ENCODE data around the gene SLC6A12. TPM values are rescaled to one million over a fixed set of nuclear protein-coding genes. Genes with fewer than 3 reads are reported as not detected.
A peak's percentile ranks its signal among the peaks of the same experiment; 100 is the strongest.
"Not testable (repeated sequence)": the region's sequence is repeated elsewhere in the genome, so short reads cannot be mapped to it uniquely, and the experiment has no call there.

Gene SLC6A12
- total RNA-seq, 1 donor from 2014 or later: 1.4 TPM

DNA sequence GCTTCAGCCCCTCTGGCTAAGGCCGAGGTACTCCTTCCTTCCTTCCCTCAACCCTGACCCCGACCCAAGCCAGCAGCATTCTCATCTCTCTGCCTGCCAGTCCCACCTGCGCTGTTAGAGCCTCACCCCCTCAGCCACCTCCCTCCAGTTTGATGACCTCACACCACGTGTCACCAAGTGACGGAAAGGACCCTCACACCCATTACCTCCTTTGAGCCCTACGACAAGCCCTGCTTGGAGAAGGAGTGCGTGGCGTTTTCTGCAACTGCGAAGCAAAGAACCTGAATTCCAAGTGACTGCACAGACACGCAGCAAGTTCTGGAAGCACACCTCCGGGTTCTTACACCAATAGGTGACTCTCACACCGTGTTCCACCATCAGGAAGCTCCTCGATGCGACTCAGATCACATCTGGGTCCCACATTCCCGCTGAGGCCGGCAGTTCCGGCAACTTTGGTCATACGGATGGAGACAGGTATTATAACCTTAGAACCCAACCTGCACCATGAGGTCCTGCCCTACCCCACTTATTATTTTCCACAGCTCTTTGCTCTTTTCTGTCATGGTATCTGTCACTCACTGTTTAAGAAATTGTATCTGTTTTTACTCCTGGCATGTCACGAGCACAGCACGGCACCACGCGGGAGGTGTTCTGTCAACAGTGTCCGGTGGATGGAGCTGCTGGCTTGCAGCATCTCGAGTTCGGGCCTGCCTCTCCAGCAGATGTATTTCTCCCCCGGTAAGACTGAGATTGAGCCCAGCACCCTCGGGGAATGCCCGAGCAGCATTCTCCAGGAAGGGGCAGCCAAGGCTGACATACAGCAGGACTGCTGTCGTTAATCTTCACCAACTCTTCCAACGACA lies 5.0 kb upstream of the SLC6A12 start:
- Histone ChIP-seq H3K4me3 (no peak overlapping the region), H3K27ac (no peak overlapping the region), H3K27me3 (no peaks in the 10 kb centered on the region), H3K36me3 (no peaks in the 10 kb centered on the region), H3K4me1 (no peaks in the 10 kb centered on the region), H3K9me3 (no peaks in the 10 kb centered on the region)
- TF ChIP-seq, protein P1, sequence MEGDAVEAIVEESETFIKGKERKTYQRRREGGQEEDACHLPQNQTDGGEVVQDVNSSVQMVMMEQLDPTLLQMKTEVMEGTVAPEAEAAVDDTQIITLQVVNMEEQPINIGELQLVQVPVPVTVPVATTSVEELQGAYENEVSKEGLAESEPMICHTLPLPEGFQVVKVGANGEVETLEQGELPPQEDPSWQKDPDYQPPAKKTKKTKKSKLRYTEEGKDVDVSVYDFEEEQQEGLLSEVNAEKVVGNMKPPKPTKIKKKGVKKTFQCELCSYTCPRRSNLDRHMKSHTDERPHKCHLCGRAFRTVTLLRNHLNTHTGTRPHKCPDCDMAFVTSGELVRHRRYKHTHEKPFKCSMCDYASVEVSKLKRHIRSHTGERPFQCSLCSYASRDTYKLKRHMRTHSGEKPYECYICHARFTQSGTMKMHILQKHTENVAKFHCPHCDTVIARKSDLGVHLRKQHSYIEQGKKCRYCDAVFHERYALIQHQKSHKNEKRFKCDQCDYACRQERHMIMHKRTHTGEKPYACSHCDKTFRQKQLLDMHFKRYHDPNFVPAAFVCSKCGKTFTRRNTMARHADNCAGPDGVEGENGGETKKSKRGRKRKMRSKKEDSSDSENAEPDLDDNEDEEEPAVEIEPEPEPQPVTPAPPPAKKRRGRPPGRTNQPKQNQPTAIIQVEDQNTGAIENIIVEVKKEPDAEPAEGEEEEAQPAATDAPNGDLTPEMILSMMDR (IDR thresholded peaks at IDR 0.05): no peak
- no peak for DNase-seq (ENCODE audit: low spot score in 2 of 2)
- intact Hi-C loops (cut with DNase I): no loop called here

DNA sequence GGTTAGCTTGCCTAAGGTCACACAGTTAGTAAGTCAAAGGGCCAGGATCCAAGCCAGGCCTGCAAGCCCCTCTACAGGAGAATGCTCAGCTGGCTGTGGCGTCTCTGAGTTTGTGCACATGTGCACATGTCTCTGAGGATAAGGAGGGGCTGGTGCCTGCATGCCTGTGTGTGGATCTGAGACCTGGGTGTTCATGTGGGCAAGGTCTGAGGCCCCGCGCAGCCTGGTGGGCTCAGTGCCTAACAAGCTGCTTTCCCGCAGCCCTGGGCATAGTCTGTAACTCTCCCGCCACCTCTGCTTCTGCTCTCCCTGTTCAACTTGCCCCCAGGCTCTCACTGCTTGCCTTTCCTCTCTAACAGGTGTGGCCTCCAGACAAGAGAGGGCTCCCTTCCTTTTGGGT lies 4.3 kb upstream of the SLC6A12 start:
- TF ChIP-seq, protein P1 (IDR thresholded peaks at IDR 0.05): no peak
- Histone ChIP-seq H3K36me3 (no peaks in the 10 kb centered on the region), H3K9me3 (no peaks in the 10 kb centered on the region), H3K27me3 (no peaks in the 10 kb centered on the region), H3K4me1 (no peaks in the 10 kb centered on the region), H3K4me3 (no peak overlapping the region), H3K27ac (no peak overlapping the region)
- intact Hi-C loops (cut with DNase I): no loop called here
- DNase-seq (ENCODE audit: low spot score in 2 of 2): no peak

DNA sequence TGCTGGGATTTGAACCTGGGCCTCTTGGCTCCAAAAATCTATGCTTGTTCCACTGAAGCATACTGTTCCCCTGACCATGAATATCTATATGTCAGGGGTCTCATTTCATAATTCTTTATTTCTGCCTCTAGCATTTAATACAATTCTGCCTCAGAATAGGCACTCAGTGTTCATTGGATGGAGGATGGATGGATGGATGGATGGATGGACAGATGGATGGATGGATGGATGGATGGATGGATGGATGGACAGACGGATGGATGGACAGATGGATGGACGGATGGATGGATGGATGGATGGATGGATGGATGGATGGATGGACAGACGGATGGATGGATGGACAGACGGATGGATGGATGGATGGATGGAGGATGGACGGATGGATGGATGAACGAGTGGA lies 3.1 kb upstream of the SLC6A12 start:
- H3K27me3 ChIP-seq; H3K4me3 ChIP-seq; H3K27ac ChIP-seq; H3K36me3 ChIP-seq; intact Hi-C loops (cut with DNase I); DNase-seq (ENCODE audit: low spot score in 2 of 2); H3K4me1 ChIP-seq; H3K9me3 ChIP-seq: not testable (repeated sequence)

DNA sequence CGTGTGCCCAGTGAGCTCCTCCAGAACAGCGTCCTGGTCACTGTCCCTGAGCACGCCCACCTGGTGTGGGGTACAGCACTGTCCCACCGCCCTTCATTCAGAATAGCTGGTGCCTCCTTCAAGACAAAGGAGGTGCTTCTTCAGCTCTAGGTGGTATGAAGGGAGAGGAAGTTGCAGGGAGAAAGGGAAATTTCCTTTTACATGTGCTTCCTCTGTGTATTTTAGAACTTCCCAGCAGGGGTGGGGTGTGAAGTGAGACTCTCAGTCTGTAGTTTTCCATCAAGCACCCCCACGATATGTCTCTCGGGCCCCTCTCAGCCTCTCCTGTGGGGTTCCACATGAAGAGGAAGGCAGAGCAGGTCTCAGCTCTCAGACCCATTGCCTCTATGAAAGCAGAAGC lies 1.2 kb upstream of the SLC6A12 start:
- Histone ChIP-seq H3K27ac (no peak overlapping the region), H3K4me3 (no peak overlapping the region), H3K4me1 (no peaks in the 10 kb centered on the region), H3K36me3 (no peaks in the 10 kb centered on the region), H3K27me3 (no peaks in the 10 kb centered on the region), H3K9me3 (no peaks in the 10 kb centered on the region)
- intact Hi-C loops (cut with DNase I): no loop called here
- TF ChIP-seq, protein P1 (IDR thresholded peaks at IDR 0.05): no peak
- no peak for DNase-seq (ENCODE audit: low spot score in 2 of 2)

DNA sequence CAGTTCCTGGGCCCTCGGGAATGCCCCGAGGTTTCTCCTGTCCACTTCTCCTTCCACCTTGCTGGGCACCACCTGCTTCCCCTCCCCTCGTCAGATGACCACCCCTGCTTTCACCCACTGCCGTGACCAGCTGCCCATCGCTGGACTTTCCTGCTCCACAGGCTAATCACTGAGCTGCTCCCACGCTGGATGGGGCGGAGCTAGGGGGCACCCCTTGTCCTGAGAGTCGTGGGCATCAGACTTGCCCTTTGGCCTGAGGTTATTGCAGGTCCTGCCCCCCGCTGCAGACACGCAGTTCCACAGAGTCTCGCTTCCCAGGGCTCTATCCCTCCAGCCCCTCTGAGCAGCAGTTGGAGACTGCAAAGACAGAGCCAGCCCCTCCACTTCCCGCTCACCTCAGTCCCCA lies 427 bp downstream of the SLC6A12 start:
- Histone ChIP-seq H3K4me3 (peak overlapping the region in 1 of 2 donors; percentile 8), H3K9me3 (no peaks in the 10 kb centered on the region), H3K27ac (no peak overlapping the region), H3K4me1 (no peaks in the 10 kb centered on the region), H3K27me3 (no peaks in the 10 kb centered on the region), H3K36me3 (no peaks in the 10 kb centered on the region)
- DNase-seq (ENCODE audit: low spot score in 2 of 2): no peak
- TF ChIP-seq, protein P1 (IDR thresholded peaks at IDR 0.05): no peak
- intact Hi-C loops (cut with DNase I): no loop called here

DNA sequence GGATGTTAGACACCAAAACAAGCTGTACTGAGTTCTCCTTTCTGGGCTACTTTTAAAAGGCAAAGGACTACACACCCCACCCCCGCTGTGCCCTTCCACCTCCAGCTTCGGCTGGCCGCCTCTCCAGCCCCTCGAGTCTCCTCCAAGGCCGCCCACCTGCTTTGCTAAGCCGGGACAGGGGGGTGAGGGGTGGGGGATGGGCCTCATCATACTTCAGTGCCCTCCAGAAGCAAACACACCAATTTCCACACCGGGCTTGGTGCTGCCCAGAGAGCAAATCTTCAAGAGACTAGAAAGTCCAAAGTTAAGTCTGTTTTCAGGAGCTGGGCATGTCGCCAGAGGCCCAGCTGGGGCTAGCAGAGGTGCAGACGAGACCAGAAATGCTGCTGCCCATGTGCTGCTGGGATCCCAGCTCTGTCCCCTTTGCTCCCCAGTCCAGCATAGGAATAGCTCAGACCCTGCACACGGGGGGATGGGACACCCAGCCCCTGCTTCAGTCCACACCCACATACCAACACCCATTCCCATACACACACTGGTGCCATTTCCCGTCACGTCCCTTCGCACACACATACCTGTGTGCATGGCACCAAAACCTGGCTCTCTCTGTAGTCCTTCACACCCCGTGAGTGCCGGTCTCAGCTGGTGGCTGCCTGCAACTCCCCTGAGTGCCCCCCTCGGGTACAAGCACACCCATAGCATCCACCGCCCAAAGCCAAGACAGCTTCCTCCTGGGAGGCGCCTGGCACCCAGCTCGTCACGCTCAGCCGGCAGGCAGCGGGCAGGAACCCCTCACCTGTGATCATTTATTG lies 1.0 kb downstream of the SLC6A12 start:
- Histone ChIP-seq H3K27me3 (no peaks in the 10 kb centered on the region), H3K27ac (no peak overlapping the region), H3K36me3 (no peaks in the 10 kb centered on the region), H3K4me1 (no peaks in the 10 kb centered on the region), H3K9me3 (no peaks in the 10 kb centered on the region), H3K4me3 (peak overlapping the region in 1 of 2 donors; percentile 8)
- TF ChIP-seq, protein P1 (IDR thresholded peaks at IDR 0.05): no peak
- DNase-seq (ENCODE audit: low spot score in 2 of 2): no peak
- intact Hi-C loops (cut with DNase I): no loop called here

All from ascending aorta (tissue), 2 donors.